HG02610 (cell line): ENCODE data around the gene PLAAT2.

Experiments used
- ATAC-seq: cut with Tn5 transposase; IDR thresholded peaks from one replicate; pipeline ENCODE4 v1.9.1; 2021; ENCODE audit warnings: mild to moderate bottlenecking, moderate library complexity; ENCODE audit not compliant: unreplicated experiment

The PLAAT2 gene

GRCh38 chr11:63527667-63528066 lies 35.5 kb downstream of the PLAAT2 start:
- ATAC-seq, result no peak

DNA sequence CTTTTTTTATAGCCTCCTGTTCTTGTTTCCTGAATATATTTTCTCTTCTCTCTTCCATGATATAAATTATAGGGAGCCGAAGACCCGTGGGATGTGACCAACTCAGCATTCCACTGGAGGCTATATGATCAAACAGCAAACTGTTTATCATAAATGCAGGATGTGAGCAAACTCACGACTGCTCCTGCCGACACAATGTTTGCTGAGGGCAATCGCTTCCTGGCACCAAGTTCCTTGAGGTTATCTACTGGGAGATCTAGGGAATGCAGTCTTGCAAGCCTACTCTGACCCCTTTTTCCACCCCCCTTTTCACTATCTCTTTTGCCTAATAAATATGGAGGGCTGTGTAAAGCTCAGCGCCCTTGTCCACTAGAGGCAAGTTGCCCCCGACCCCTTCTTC lies 40.0 kb downstream of the PLAAT2 start:
- ATAC-seq, result no peak

- ATAC-seq, result no peak
Observed at GRCh38 chr11:63521896-63522295, 41.3 kb downstream of the PLAAT2 start.

GRCh38 chr11:63520606-63521170 lies 42.5 kb downstream of the PLAAT2 start:
- no peak for ATAC-seq

DNA sequence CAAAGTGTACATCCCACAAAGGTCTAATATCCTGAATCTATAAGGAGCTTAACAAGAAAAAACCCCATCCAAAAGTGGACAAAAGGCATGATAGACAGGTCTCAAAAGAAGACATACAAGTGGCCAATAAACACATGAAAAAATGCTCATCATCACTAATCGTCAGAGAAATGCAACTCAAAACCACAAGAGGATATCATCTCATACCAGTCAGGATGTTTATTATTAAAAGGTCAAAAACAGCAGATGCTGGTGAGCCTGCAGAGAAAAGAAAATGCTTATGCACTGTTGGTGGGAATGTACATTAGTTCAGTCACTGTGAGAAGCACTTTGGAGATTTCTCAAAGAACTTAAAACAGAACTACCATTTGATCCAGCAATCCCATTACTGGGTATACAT lies 44.6 kb downstream of the PLAAT2 start:
- no peak for ATAC-seq

GRCh38 chr11:63517156-63517555 lies 46.0 kb downstream of the PLAAT2 start:
- no peak for ATAC-seq

DNA sequence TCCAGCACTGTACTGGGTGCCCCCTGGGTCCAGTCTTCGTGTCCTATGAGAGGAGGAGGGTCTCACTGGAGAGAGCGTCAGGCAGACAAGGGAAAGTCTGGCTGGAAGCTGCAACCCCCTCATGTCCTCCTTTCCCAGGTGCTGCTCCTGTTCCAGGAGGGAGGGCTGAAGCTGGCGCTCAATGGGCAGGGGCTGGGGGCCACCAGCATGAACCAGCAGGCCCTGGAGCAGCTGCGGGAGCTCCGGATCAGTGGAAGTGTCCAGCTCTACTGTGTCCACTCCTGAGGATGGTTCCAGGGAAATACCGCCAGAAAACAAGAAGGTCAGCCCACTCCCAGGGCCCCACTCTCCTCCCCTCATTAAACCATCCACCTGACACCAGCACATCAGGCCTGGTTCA lies 47.1 kb downstream of the PLAAT2 start:
- no peak for ATAC-seq

DNA sequence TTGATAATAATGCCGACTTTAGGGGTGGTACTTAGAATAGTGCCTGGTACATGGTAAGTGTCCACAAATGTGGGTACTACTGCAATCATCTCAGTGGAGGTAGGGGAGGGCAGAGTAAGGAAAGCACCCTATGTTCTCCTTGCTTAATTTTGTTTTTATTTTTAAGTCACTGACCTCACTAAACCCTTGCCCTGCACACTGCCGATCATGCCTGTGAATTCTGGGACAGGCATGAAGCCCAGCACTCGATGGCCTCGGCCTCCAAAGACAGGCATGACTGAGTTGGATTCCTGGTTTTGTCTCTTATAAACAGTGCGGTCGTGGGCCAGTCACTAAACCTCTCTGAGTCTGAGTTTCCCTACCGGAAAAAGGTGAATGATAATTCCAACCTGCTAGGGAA lies 50.4 kb downstream of the PLAAT2 start:
- no peak for ATAC-seq

DNA sequence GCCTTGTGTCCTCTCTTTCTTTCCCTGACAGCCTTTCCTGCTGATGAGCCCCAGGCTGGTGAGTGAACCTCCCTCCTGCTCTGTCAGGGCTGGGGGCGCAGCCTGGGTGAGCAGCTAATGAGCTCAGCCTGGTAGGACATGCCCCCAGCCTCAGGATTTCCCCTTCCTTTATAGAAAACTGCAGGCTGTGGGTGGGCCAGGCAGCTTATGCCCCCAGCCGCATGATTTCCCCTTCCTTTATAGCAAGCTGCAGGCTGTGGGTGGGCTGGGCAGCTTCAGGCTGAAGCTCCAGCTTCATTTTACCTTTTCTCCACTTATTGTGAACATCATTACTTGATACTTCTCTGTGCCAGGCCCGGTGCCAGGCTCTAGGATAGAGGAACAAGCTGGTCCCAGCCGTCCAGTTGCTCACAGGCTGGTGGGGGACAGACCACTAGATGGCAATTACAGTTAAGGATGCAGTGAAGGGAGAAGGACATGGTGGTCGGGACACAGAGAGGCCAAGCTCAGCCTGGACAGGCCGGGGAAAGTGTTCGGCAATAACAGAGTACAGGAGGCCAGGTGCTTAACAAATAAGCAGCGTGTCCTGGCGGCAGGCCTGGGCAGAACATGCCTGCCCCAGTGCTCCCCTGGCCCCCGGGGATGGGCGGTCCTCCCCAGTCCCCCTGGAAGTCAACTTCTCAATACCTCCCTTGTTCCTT lies 52.0 kb downstream of the PLAAT2 start:
- no peak for ATAC-seq

- ATAC-seq, result no peak
Observed at GRCh38 chr11:63510360-63511047, 52.7 kb downstream of the PLAAT2 start.

DNA sequence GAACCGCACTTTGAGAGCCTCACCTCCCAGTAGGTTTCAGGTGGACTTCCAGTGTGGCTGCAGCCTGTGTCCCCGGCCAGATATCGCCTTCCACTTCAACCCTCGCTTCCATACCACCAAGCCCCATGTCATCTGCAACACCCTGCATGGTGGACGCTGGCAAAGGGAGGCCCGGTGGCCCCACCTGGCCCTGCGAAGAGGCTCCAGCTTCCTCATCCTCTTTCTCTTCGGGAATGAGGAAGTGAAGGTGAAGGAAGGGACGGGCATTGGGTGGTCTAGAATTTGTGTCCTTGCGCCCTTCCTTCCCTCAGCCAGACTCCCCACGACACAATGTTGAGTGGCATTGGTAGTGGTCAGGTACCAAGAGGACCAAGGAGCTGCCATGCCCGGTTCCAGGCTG lies 54.4 kb downstream of the PLAAT2 start:
- ATAC-seq, result no peak

- ATAC-seq, result no peak
Observed at GRCh38 chr11:63508009-63508408, 55.2 kb downstream of the PLAAT2 start.

DNA sequence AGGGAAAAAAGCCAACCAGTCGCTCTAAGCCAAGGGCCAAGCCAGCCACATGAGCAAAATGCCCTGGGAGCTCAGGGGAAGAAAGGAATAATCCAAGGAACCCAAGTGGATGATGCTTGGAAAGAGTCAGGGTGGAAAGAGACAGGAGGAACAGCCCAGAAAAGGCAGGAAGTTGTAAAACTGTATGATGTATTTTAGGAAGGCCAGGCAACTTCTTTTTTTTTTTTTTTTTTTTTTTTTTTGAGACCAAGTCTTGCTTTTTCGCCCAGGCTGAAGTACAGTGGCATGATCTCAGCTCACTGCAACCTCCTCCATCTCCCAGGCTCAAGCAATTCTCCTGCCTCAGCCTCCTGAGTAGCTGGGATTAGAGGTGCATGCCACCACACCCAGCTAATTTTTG lies 55.7 kb downstream of the PLAAT2 start:
- ATAC-seq, result no peak

DNA sequence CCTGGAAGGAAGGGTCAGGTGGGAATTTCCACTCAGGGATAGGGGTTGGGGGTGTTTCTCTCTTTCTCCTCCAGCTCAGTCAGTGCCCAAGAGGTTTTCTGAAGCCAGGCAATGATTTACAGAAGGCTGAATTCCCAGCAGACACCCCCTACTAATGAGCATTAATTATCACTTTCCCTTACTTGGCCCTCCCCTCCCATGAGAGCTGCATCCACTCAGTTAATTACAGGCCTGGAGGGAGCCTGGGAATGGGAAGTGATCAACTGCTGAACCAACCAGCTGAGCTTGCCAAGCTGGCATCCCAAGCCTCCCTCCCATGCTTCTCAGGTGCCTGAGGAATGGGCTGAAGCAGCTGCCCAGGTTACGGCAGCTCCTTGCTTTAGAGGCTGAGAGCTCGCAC lies 56.3 kb downstream of the PLAAT2 start:
- ATAC-seq, result no peak

DNA sequence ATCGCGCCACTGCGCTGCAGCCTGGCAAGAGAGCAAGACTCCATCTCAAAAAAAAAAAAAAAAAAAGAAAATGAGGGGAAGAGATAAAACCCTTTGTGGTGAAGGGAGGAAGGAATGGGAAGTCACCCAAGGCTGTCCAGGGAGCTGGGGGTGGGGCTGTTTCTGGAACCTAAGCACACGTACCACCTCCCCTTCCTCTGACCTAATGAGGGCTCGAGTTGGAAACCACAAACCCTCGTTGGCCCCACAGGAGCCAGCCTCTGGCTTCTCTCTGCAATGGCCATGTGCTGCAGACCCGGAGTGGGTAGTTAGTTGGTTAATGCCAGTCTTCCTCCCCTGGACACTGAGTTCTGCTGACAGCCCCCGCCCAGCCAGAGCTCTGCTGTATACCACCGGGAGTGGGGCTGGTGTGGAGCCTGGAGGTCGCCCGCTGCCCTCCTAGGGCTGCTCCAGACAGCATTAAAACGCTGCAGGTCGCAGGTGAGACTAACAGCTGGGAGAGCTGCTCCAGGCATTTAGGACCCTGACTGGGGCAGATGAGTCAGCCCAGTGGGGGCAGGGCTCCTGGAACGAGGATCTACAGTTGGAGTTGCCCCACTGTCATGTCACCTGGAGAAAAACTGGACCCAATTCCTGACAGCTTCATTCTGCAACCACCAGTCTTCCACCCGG lies 57.2 kb downstream of the PLAAT2 start, which contains the start of gene LGALS12:
Gene LGALS12, plus strand, starts transcription at position 228 of the 672 bp plus-strand sequence. Its CDS starts 375 bp downstream, at position 603.
- ATAC-seq, result no peak

DNA sequence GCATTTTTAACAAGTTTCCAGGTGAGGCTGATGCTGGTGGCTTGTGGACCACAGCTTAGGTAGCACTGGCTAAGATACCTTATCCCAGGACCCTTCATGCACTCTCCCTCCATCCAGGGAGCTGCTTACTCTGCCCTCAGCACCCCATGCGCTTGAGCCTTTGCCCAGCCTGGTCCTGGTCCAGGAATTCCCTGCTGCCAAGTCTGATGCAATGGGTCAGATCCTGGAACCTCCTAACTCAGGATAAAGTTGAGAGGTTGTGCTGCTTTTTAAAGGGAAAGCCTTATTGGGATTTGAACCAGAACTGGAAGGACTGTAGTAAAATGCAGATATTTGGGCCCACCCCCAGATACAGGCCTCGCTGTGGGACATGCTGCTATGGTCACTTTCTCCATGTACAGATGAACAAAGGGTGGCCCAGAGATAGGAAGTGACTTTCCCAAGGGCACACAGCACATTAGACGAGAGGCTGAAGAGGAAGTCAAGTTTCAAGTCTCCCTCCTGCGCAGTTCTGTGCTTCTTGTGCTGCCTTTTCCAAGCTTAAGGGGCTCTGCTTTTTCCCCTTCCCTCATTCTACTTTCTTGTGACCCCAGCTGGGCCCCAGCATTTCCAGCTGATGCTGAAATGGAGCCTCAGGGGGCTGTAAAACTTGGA lies 58.1 kb downstream of the PLAAT2 start:
- ATAC-seq, result no peak

- ATAC-seq, result no peak
Observed at GRCh38 chr11:63504054-63504453, 59.1 kb downstream of the PLAAT2 start.

- ATAC-seq, result no peak
Observed at GRCh38 chr11:63503492-63503891, 59.7 kb downstream of the PLAAT2 start.
